GM12892 (cell line): Measurements from ENCODE around the gene MPPE1.

ENCODE experiments used
- POLR2AphosphoS5 ChIP-seq: IDR thresholded peaks from 2 replicates; pipeline ENCODE4 v1.6.1; 2011; ENCODE audit warnings: low read depth, low read length, control low read depth
- TAF1 ChIP-seq: IDR thresholded peaks from 2 replicates; pipeline ENCODE4 v1.6.1; 2011; ENCODE audit warnings: low read depth, mild to moderate bottlenecking, control low read depth, low read length, borderline replicate concordance

- TF ChIP-seq POLR2AphosphoS5: no peak
- no peak for TF ChIP-seq TAF1
Observed at GRCh38 chr18:11877497-11878135, 30.5 kb downstream of the MPPE1 start.
